GM19023 (cell line): Measurements from ENCODE around the gene CRMP1.

ENCODE experiments used
- ATAC-seq: cut with Tn5 transposase; IDR thresholded peaks from one replicate; pipeline ENCODE4 v1.9.1; 2021; ENCODE audit warnings: mild to moderate bottlenecking, moderate library complexity; ENCODE audit not compliant: unreplicated experiment

The CRMP1 gene

DNA sequence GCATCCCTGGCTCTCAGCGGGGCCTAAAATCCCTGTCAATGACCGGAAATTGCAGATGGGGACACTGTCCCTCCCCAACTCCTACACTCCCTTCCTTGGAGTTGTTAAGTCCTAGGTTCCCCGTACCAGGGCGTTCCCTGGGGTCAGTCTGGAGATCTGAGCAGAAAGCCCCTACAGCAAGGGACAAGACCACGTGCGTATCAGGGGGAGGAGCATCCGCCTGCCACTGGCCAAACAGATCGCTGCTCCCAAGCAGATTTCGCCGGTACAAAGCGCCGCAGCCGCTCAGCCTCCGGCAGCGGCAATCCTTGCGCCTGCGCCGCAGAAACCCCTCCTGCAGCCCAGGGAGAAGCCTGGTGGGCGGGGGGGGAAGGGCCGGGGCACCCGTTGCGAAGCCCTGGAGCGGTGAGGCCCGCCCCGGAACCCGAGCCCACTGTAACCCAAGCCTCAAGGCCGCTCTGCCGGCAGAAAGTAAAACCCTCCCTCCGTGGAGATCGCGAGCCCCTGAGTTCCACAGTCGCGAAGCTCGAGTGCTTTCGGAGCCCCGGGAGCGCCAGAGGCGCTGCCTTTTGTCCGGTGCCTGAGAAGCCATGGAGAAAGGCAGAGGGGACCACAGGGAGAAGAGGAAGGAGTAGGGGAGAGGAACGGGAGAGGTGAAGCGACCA lies 2.7 kb downstream of the CRMP1 start:
- no peak for ATAC-seq

- ATAC-seq = no peak
These were observed 3.7 kb downstream of the CRMP1 start for GRCh38 chr4:5889002-5889696.

GRCh38 chr4:5888222-5889001 lies 4.5 kb downstream of the CRMP1 start:
- ATAC-seq = no peak

DNA sequence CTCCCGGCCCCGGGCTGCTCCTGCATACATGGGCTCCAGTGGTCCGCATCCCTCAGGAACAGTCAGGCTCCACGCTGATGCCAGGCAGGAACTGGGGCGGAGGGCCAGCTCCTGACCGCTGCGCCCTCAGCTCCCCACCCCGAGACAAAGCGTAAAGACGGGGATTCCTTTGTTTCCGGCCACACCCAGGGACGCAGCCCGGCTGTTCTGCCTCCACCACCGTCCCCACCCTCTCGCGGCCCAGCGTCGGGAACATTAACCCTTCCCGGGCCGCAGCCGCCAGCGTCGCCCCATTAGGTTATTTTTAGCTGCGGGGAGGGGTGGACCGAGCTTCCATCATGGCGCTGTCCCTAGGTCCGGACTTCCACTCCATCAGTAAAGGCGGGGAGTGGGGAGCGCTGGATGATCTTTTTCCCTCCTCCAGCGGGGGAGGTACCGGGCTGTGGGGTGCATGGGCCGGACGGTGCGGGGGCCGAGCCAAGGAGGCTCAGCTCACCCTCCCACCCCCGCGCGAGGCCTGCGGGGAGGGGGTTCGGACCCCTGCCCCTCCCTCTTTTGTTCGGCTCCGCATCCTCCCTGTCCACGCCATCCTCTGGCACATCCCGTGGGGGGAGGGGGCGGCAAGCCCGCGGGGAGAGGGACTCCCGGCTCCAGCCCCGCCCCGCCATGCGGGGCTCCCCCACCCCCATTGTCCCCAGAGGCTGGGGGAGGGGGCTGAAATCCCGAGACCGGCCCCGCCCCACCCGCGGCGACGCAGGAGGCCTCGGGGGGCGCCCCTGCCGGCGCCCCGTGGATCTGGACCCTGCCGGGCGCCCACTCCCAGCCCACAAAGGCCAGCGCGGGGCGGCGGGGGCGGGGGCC lies 5.3 kb downstream of the CRMP1 start:
- no peak for ATAC-seq

GRCh38 chr4:5887011-5887360 lies 5.9 kb downstream of the CRMP1 start:
- no peak for ATAC-seq

- no peak for ATAC-seq
These were observed 7.2 kb downstream of the CRMP1 start for GRCh38 chr4:5885733-5886132.

- no peak for ATAC-seq
These were observed 8.1 kb downstream of the CRMP1 start for GRCh38 chr4:5884796-5885195.

GRCh38 chr4:5883916-5884315 lies 9.0 kb downstream of the CRMP1 start:
- ATAC-seq = no peak

GRCh38 chr4:5882947-5883346 lies 9.9 kb downstream of the CRMP1 start:
- ATAC-seq = no peak

- no peak for ATAC-seq
These were observed 11.5 kb downstream of the CRMP1 start for GRCh38 chr4:5881340-5881739.

DNA sequence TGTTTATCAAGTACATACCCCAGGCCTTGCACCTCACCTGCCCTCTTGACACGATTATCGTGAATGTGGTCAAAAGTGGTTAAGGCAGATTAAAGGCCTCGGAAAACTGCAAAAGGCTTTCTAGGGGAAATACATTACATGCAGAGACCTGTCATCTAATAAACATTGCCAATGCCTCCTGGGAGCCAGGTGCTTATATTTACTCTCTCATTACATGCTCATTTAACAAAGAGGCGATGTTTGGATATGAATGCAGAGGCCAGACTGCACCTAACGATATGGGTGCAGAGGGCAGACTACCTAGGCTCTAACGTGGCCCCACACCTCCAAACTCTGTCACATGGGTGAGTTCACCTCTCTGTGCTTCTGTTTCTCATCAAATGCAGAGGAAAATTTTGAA lies 14.5 kb downstream of the CRMP1 start:
- ATAC-seq = no peak

DNA sequence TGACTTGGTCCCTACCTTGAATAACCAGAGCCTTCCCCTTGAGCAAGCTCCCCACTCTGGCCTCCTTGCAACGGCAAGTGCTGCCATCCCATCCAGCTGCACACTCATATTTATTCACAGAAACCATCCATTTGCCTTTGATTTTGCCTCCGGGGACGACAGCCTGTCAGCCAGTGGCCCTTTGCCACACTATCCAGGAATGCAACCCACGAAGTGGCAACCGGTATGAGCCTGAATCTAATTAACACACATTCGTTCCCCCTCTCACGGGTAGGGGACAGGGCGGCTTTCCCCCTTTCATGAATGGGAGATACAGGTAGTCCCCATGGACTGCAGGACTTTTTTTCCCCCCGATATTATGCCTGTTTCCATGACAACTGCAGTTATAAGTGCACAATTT lies 15.5 kb downstream of the CRMP1 start:
- ATAC-seq = no peak

DNA sequence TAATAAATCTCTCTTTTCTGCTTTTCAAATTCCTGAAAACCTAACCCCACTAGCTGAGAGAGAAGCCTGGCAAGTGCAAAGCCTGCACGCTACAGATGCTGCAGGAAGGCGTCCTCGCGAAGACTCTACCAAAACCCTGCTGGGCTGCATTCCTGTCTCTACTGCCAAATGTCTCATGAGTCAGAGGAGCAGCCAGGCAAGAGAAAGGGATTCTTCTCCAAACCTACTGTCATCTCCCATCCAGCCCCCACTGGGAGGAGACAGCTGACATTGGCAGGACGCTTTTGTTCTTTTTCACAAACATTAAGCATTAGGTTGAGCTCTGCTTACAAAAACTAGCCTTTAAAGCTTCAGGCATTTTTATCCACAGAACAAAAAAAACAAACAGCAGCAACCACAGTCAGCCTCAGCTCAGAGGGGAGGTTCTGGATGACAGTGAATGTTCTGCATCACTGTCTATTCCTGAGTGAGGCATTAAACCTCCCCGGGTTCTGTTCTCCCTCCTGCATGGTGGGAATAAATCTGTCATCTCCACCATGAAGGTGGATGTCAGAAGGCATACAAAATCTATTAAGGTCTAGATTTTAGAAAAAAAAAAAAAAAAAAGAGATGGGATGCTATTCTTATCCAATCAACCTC lies 18.0 kb downstream of the CRMP1 start:
- ATAC-seq = no peak

- ATAC-seq = no peak
These were observed 22.2 kb downstream of the CRMP1 start for GRCh38 chr4:5870701-5871100.

DNA sequence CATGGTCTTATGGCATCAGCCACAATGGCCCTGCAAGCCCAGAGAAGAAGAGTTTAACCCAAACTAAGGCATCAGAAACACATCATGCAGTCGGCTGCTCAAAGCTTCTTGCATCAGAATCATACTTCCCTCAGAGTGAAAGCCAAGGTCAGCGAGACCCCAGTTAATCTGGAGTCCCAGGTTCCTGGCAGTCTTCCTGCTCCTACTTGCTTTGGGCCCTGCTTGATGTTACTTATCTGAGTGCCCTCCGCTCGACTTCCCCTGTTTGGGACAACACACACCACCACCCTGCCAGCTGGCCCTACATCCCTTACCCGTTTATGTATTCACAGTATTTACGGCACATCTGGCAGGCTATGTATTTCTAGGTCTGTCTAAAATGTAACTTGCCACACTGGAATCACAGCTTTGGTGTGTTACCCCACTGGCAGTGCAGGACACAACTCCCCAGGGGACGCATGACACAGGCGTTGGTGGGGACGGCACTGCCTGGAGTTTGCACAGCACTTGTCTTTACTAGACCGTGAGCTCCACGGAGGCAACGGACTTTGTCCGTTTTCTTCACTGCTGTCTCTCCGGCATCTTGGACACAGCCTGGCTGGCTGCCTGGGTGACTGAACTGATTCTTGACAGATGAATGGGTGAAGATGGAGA lies 22.8 kb downstream of the CRMP1 start:
- ATAC-seq = no peak

DNA sequence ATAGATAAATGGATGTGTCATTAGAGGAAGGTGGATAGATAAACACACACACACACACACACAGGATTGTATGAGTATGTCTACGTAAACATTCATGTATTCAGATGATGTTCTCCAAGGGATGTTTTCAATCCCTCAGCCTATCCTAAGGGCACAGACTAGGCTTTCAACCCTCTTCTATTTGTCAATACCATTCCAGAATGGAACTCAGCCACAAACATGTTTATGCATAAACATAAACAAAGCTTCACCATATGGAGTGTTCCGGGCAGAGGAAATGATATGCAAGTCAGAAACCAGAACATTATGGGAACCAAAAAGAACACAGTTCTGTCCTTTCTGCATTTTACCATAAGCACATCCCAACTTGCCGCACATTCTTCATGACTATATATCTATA lies 25.0 kb downstream of the CRMP1 start:
- no peak for ATAC-seq

- no peak for ATAC-seq
These were observed 25.8 kb downstream of the CRMP1 start for GRCh38 chr4:5866841-5867813.

GRCh38 chr4:5865896-5866599 lies 26.8 kb downstream of the CRMP1 start:
- ATAC-seq = no peak
